Activated CD4-positive, alpha-beta T cell treated with anti-CD3 and anti-CD28 coated beads, Interleukin-2, amount 50 U/mL, for 16 hours (primary cell): ENCODE measurements around the gene SLC6A6.
"Not testable (repeated sequence)": the region's sequence is repeated elsewhere in the genome, so short reads cannot be mapped to it uniquely, and the experiment has no call there.

ENCODE experiments used
- DNase-seq: peaks from one replicate; pipeline ENCODE4 v3.0.0-alpha.2; 2020

SLC6A6 gene

DNA sequence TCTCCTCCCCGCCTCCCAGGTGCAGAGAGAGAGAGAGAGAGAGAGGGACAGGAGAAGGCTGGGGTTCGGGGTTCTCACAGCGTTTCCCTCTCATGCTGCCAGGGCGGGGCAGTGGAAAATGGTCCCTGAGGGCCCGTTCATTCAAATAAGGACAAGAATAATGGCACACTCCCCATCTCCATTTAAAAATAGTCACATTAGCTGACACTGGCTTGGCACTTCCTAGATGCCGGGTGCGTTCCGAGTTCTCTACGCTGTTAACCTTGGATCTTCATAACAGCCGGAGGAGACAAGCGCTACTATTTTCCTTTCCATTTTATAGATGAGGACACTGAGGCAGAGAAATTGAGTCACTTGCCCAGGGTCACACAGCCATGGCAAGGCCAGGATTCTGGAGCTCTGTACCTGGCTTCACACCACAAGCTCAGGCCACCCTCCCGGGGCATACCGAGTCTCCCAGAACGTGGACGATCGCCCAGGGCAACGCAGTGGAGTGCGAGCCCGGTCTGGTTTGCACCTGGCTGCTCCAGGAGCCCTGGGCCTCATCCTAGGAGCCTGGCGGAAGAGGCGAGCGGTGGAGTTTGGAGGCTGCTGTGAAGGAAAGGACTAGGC lies 608 bp upstream of the SLC6A6 start:
- no peak for DNase-seq

DNA sequence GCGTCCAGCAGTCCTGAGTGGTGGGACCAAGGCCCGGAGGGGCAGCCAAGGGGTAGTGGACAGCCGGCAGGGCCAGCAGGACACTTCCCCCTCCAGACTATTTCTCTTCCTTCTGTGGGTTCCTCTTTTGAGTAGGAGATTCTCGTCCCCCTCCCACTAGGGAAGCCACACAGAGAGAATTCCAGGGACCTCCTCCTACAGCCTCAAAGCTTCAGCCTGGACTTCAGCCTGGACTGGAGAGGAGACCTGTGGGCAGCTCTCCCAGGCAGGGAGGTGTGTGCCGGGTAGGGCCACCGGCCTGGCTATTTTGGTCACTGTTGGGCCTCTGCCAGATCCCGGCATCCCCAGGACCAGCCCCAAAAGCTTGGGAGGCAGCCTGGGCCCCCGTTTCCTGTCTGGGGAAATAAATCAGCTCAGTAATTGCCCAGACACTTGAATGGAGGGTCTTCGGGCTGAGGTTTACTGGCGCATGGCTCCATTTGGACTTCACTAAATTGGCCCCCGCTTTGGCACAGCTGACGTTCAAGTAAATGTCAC lies 1.3 kb downstream of the SLC6A6 start:
- no peak for DNase-seq

DNA sequence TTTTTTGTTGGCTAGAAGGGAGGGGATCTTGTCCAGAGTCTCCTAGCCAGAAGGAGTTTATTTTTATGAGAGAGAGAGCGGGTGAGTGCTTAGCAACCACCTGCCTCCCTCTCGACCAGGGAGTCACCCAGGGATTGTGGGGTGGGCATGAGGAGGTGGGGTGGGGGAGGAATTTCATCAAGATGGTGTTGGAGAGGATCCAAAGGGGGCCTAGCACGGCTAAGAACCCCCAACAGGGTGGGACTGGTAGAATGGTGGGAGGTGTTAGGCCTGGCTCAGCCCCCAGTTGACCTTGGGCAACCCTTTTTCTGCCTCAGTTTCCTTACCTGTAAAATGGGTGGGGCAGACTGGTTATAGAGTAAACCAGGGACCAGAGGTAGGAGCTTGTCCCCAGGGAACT lies 1.8 kb downstream of the SLC6A6 start:
- no peak for DNase-seq

DNA sequence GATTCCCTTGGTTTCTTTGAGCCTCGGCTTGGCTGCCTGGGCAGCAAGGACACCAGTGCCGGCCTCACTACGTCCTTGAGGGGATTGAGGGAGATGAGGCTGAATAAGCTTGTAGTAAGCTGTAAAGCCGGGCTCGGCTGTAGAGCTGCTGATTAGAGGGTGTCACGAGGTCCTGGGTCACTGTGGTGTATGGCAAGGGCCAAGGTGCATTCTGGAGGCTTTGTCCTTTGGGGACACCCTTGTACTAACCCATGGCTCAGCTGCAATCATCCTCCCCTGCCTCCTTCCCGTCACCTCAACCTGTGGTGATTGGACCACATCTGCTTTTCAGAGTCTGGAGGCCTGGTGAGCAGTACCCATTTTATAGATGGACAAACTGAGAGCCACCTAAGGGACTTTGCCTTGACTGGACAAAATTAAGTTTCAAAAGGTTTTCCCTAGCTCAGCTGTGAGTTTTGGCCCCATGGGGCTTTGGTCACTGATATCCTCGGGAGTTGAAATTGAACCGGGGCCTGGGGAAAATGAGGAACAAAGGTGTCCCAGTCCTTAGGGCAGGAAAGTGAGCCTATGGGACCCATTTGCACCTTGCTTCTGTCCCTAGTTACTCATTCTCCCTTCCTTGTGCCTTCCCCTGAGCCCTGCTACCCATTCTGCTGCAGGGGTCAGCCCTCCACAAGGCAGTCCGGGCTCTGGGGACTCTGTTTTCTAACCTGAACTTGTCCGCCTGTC lies 2.4 kb downstream of the SLC6A6 start:
- no peak for DNase-seq

GRCh38 chr3:14405360-14406238 lies 3.2 kb downstream of the SLC6A6 start:
- no peak for DNase-seq

DNA sequence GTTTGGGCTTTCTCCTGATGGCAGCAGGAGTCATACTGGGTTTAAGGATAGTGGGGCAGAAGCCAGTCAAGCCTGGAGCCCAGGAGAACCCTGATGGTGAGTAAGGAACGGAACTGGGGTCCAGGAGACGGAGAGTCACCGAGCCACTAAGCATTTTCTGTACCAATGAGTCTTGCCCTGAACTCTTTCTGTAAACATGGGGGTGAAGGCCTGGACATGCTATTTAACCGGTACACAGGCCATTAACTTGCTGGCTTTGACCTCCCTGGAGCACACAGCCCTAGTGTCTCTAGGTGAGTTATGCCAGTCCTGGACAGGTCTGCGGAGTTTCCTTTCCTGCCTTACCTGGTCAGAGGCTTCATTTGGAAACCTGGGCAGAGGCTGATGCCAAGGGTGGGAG lies 3.9 kb downstream of the SLC6A6 start:
- no peak for DNase-seq

- DNase-seq: no peak
Measured at GRCh38 chr3:14406766-14407165, 4.4 kb downstream of the SLC6A6 start.

DNA sequence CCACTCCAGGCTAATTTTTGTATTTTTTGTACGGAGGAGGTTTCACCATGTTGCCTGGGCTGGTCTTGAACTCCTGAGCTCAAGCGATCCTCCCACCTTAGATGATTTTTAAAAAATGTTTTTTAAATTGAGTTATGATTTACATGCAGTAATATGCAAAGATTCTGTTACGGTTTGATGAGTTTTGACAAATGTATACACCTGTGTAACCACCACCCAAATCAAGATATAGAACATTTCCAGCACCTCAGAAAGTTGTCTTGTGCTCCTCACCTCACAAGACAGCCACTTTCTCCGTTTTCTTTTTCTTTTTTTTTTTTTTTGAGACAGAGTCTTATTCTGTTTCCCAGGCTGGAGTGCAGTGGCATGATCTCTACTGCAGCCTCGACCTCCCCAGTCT lies 4.8 kb downstream of the SLC6A6 start:
- no peak for DNase-seq

GRCh38 chr3:14409779-14410063 lies 7.3 kb downstream of the SLC6A6 start:
- not testable (repeated sequence) for DNase-seq

GRCh38 chr3:14410106-14410502 lies 7.7 kb downstream of the SLC6A6 start:
- DNase-seq: no peak

- DNase-seq: peak; percentile 83
Measured at GRCh38 chr3:14410503-14411165, 8.2 kb downstream of the SLC6A6 start.

DNA sequence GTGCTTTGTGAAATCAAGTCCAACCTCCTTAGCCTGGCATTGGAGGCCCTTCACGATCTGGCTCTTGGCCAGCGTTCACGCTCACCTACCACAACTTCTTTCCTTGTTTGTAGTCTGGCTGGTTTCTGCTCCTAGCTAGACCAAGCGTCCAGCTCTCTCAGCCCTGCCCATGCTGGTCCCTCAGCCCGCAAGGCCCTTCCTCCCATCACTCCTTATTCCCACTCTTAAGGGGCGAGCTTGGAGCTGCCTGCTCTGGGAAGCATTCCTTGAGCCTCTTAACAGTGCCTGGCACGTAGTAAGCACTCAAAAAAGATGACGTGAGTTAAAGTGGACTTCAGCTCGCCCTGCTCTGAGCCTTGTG lies 8.7 kb downstream of the SLC6A6 start:
- DNase-seq: no peak

- DNase-seq: no peak
Measured at GRCh38 chr3:14411988-14412387, 9.6 kb downstream of the SLC6A6 start.

- no peak for DNase-seq
Measured at GRCh38 chr3:14412831-14413380, 10.5 kb downstream of the SLC6A6 start.

GRCh38 chr3:14413381-14414071 lies 11.1 kb downstream of the SLC6A6 start:
- no peak for DNase-seq

DNA sequence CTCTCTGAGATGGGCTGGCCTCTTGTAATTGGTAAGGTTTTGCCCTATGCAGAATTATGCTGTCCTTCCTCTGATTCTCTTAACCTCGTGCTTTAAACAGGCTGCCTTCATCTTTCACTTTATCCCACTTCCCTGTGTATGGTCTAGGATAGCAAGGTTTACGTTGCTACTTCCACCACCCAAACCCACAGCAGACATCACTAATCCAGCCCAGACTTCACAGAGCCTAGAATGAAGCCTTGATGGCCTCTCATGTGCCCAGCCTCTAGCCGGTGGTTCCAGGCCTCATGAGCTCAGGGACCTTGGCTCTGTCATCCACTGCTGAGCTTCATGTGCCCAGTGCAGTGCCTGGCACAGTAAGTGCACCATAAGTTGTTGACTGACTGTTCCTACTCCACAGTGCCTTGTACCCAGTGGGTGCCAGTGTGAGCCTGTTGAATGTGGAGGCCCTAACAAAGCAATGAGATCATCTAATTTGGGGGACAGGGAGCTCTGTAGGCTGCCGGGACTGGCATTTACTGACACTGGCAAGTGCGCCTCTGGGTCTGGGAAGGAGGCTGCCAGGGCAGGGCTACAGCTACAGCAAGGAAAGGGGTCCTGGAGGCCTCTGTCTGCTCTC lies 12.5 kb downstream of the SLC6A6 start:
- no peak for DNase-seq

- DNase-seq: no peak
Measured at GRCh38 chr3:14415501-14415900, 13.1 kb downstream of the SLC6A6 start.

- DNase-seq: no peak
Measured at GRCh38 chr3:14416453-14416852, 14.0 kb downstream of the SLC6A6 start.

DNA sequence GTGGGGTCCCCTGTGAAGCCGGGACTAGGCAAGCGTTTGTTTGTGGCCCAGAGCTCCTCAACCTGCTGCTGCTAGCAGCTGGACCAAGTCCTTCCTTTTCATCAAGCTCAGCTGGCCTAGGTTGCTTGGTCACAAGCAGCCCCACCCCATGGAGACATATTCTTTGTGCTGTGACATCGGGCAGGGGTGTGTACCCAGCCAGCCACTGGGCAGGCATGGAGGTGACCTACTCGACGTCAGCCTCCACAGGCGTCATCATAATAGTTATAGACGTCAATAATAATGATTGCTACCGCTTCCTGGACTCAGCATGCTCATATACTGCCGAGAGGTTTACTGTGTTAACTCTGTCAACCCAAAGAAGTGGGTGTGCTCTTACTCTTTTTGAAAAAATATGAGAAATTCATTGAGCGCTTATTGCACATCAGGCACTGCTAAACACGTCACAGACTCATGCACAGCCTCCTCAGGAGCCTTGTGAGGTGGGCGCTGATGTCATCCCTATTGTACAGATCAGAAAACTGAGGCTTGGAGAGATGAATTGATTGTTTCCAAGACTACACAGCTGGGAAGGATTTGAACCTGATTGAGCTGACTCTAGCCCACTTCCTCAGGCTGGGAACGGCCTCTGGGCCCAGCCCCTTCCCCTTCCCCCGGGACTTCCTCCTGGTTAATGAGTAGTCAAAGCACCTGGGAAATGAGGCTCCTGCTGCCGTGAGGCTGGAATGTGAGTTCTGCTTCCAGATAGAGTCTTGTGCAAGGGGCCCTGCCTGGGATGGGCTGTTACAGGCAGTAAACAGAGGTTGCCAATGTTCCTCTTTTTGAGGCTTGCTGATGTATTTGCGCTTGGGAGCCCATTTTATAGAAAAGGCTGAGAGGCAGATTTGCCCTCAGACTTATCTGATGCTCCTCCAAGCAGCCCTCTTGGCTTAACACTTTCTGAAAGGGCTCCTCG lies 16.2 kb downstream of the SLC6A6 start:
- DNase-seq: no peak
